Mesenchymal stem cell (in vitro differentiated cells and primary cell): Measurements from ENCODE around the gene ANKRD55.
A peak's percentile ranks its signal among the peaks of the same experiment; 100 is the strongest.

Source experiments
- DNase-seq: peaks from one replicate; pipeline ENCODE4 v3.0.0-alpha.2; 2013
- H2AFZ ChIP-seq: one replicate; pipeline ENCODE4 v1.6.1; 2013; ENCODE audit warnings: low read depth, mild to moderate bottlenecking, control low read depth, inconsistent platforms, low read length, moderate library complexity
- H2AK5ac ChIP-seq: 2 replicates; pipeline ENCODE4 v1.6.1; 2013; ENCODE audit warnings: low read length, moderate library complexity, mild to moderate bottlenecking, inconsistent platforms; ENCODE audit not compliant: severe bottlenecking
- H2BK120ac ChIP-seq: one replicate; pipeline ENCODE4 v1.6.1; 2013; ENCODE audit warnings: low read depth, mild to moderate bottlenecking, inconsistent platforms, low read length, moderate library complexity
- H2BK12ac ChIP-seq, 2 experiments: one replicate each; pipeline ENCODE4 v1.6.1; 2013; ENCODE audit warnings: inconsistent platforms in 2 of 2, low read length in 2 of 2, mild to moderate bottlenecking in 2 of 2, moderate library complexity in 2 of 2, control low read depth in 1 of 2
- H2BK15ac ChIP-seq: one replicate; pipeline ENCODE4 v1.6.1; 2013; ENCODE audit warnings: mild to moderate bottlenecking, low read depth, inconsistent platforms; ENCODE audit not compliant: poor library complexity, severe bottlenecking
- H2BK5ac ChIP-seq: 2 replicates; pipeline ENCODE4 v1.6.1; 2013; ENCODE audit warnings: low read depth, mild to moderate bottlenecking, low read length, control low read depth, inconsistent platforms; ENCODE audit not compliant: poor library complexity, severe bottlenecking
- H3K14ac ChIP-seq, 2 experiments: one replicate each; pipeline ENCODE4 v1.6.1; 2013; ENCODE audit warnings: inconsistent platforms in 2 of 2, low read length in 2 of 2, control low read depth in 1 of 2, mild to moderate bottlenecking in 1 of 2, moderate library complexity in 1 of 2
- H3K18ac ChIP-seq, 2 experiments: one replicate each; pipeline ENCODE4 v1.6.1; 2013; ENCODE audit warnings: inconsistent platforms in 2 of 2, low read length in 2 of 2, control low read depth in 1 of 2, low read depth in 1 of 2, mild to moderate bottlenecking in 1 of 2
- H3K23ac ChIP-seq, 2 experiments: one replicate each; pipeline ENCODE4 v1.6.1; 2013; ENCODE audit warnings: inconsistent platforms in 2 of 2, low read length in 2 of 2, mild to moderate bottlenecking in 2 of 2, moderate library complexity in 2 of 2, control low read depth in 1 of 2
- H3K27ac ChIP-seq: 2 replicates; pipeline ENCODE4 v1.5.1; 2013; ENCODE audit warnings: mild to moderate bottlenecking, moderate library complexity, low read length, control low read depth, inconsistent platforms; ENCODE audit not compliant: poor library complexity, severe bottlenecking
- H3K27me3 ChIP-seq, 2 experiments: 2 replicates each; pipeline versions ENCODE4 v1.6.1 to v1.7.0; 2013; ENCODE audit warnings: low read length in 2 of 2, mild to moderate bottlenecking in 2 of 2, moderate library complexity in 2 of 2, control low read depth in 1 of 2, inconsistent platforms in 1 of 2; ENCODE audit not compliant: control insufficient read depth in 1 of 2, insufficient read depth in 1 of 2
- H3K36me3 ChIP-seq, 2 experiments: 2 replicates each; pipeline versions ENCODE4 v1.6.1 to v1.7.0; 2013; ENCODE audit warnings: low read length in 2 of 2, control low read depth in 1 of 2, inconsistent platforms in 1 of 2, low read depth in 1 of 2, mild to moderate bottlenecking in 1 of 2; ENCODE audit not compliant: insufficient read depth in 2 of 2, control insufficient read depth in 1 of 2
- H3K4ac ChIP-seq, 2 experiments: one replicate each; pipeline ENCODE4 v1.6.1; 2013; ENCODE audit warnings: inconsistent platforms in 2 of 2, low read length in 2 of 2, mild to moderate bottlenecking in 2 of 2, moderate library complexity in 2 of 2, control low read depth in 1 of 2, low read depth in 1 of 2
- H3K4me1 ChIP-seq: 2 replicates; pipeline ENCODE4 v1.6.1; 2013; ENCODE audit warnings: low read depth, low read length, control low read depth; ENCODE audit not compliant: control insufficient read depth, insufficient read depth
- H3K4me2 ChIP-seq: 2 replicates; pipeline ENCODE4 v1.6.1; 2013; ENCODE audit warnings: low read length, mild to moderate bottlenecking, inconsistent platforms; ENCODE audit not compliant: poor library complexity, severe bottlenecking
- H3K4me3 ChIP-seq, 2 experiments: 2 replicates each; pipeline versions ENCODE4 v1.5.1 to v1.7.0; 2013; ENCODE audit warnings: low read length in 2 of 2, mild to moderate bottlenecking in 2 of 2, control low read depth in 1 of 2, low read depth in 1 of 2; ENCODE audit not compliant: insufficient read depth in 1 of 2
- H3K79me1 ChIP-seq: replicated peaks from 2 replicates; pipeline ENCODE4 v1.6.1; 2013; ENCODE audit warnings: mild to moderate bottlenecking, control low read depth, low read length, inconsistent platforms; ENCODE audit not compliant: poor library complexity, severe bottlenecking
- H3K9ac ChIP-seq: 2 replicates; pipeline ENCODE4 v1.7.0; 2013; ENCODE audit warnings: mild to moderate bottlenecking, low read length, moderate library complexity
- H3K9me3 ChIP-seq: 2 replicates; pipeline ENCODE4 v1.7.0; 2013; ENCODE audit warnings: mild to moderate bottlenecking, low read length; ENCODE audit not compliant: control insufficient read depth
- H4K8ac ChIP-seq: one replicate; pipeline ENCODE4 v1.6.1; 2013; ENCODE audit warnings: inconsistent platforms, mild to moderate bottlenecking, low read length, moderate library complexity
- H4K91ac ChIP-seq: one replicate; pipeline ENCODE4 v1.6.1; 2013; ENCODE audit warnings: mild to moderate bottlenecking, low read length, inconsistent platforms
- WGBS: methylation state at CpG from one replicate; pipeline ENCODE4 v1.1.7; 2013; ENCODE audit warnings: mixed read lengths; 5-methylcytosine and 5-hydroxymethylcytosine counted together

ANKRD55 gene

GRCh38 chr5:56200971-56201666, 32.0 kb downstream of the ANKRD55 start:
- no peak overlapping the region for H3K4me2 ChIP-seq
- peak overlapping the region; percentile 21 for H2BK120ac ChIP-seq
- 28% methylated on average over 5 of the region's 5 CpGs for WGBS
- no peaks in the 10 kb centered on the region for H3K79me1 ChIP-seq
- H2BK5ac ChIP-seq = no peak overlapping the region
- no peak overlapping the region for H3K27ac ChIP-seq
- H2BK15ac ChIP-seq = no peak overlapping the region
- H3K14ac ChIP-seq = no peak overlapping the region
- no peak overlapping the region for H4K8ac ChIP-seq
- no peak overlapping the region for H3K4me3 ChIP-seq
- peak; percentile 84 for DNase-seq
- H3K36me3 ChIP-seq = no peaks in the 10 kb centered on the region
- H2BK12ac ChIP-seq = peak overlapping the region in 1 of 2 experiments; percentile 69
- no peak overlapping the region for H2AK5ac ChIP-seq
- peak overlapping the region in 1 of 2 experiments; percentile 18 for H3K18ac ChIP-seq
- H3K23ac ChIP-seq = no peak overlapping the region
- H4K91ac ChIP-seq = no peak overlapping the region
- no peak overlapping the region for H2AFZ ChIP-seq
- H3K9ac ChIP-seq = peak overlapping the region; percentile 3
- H3K27me3 ChIP-seq = no peaks in the 10 kb centered on the region
- no peaks in the 10 kb centered on the region for H3K4me1 ChIP-seq
- H3K9me3 ChIP-seq = no peaks in the 10 kb centered on the region
- peak overlapping the region in 1 of 2 experiments; percentile 82 for H3K4ac ChIP-seq

GRCh38 chr5:56195016-56195415, 38.1 kb downstream of the ANKRD55 start:
- Histone ChIP-seq H3K27ac (no peak overlapping the region), H2BK120ac (no peak overlapping the region), H3K9me3 (no peaks in the 10 kb centered on the region), H3K23ac (no peak overlapping the region), H3K4me1 (no peaks in the 10 kb centered on the region), H2BK15ac (no peak overlapping the region), H3K9ac (no peak overlapping the region), H3K4me3 (no peak overlapping the region), H2BK12ac (no peak overlapping the region), H4K91ac (no peak overlapping the region), H3K4me2 (no peak overlapping the region), H3K14ac (no peak overlapping the region), H3K4ac (no peak overlapping the region), H3K27me3 (no peaks in the 10 kb centered on the region), H2BK5ac (no peak overlapping the region), H3K79me1 (no peaks in the 10 kb centered on the region), H3K36me3 (no peaks in the 10 kb centered on the region), H4K8ac (no peak overlapping the region), H3K18ac (no peak overlapping the region), H2AFZ (no peak overlapping the region), H2AK5ac (no peak overlapping the region)
- no peak for DNase-seq
- WGBS = no CpG with 5 or more reads among the region's 1 CpG

- 92% methylated on average over 16 of the region's 16 CpGs for WGBS
- no peaks in the 10 kb centered on the region for H3K4me1 ChIP-seq
- no peaks in the 10 kb centered on the region for H3K79me1 ChIP-seq
- H3K9ac ChIP-seq = no peak overlapping the region
- no peak overlapping the region for H3K4me2 ChIP-seq
- H4K91ac ChIP-seq = no peak overlapping the region
- H2AFZ ChIP-seq = no peak overlapping the region
- no peak overlapping the region for H2BK120ac ChIP-seq
- no peaks in the 10 kb centered on the region for H3K9me3 ChIP-seq
- no peak overlapping the region for H3K23ac ChIP-seq
- no peak overlapping the region for H2BK5ac ChIP-seq
- no peak for DNase-seq
- peak overlapping the region in 1 of 2 experiments; percentile 80 for H3K18ac ChIP-seq
- H3K4me3 ChIP-seq = no peak overlapping the region
- no peak overlapping the region for H3K14ac ChIP-seq
- H3K27me3 ChIP-seq = no peaks in the 10 kb centered on the region
- H3K4ac ChIP-seq = no peak overlapping the region
- no peak overlapping the region for H4K8ac ChIP-seq
- peak overlapping the region in 1 of 2 experiments; percentile 51 for H2BK12ac ChIP-seq
- H3K36me3 ChIP-seq = no peaks in the 10 kb centered on the region
- H3K27ac ChIP-seq = no peak overlapping the region
- H2BK15ac ChIP-seq = no peak overlapping the region
- H2AK5ac ChIP-seq = no peak overlapping the region
These were observed 40.9 kb downstream of the ANKRD55 start for GRCh38 chr5:56192246-56192645.

GRCh38 chr5:56191656-56192055, 41.5 kb downstream of the ANKRD55 start:
- H3K23ac ChIP-seq = no peak overlapping the region
- no peak overlapping the region for H2BK120ac ChIP-seq

More at GRCh38 chr5:56191656-56192055, 41.5 kb downstream of the ANKRD55 start:
- Histone ChIP-seq H3K36me3 (no peaks in the 10 kb centered on the region), H2BK12ac (peak overlapping the region in 1 of 2 experiments; percentile 39), H3K9ac (no peak overlapping the region), H3K27ac (no peak overlapping the region), H3K18ac (no peak overlapping the region), H3K4me3 (no peak overlapping the region), H3K27me3 (no peaks in the 10 kb centered on the region), H4K8ac (no peak overlapping the region), H2AK5ac (no peak overlapping the region), H3K9me3 (no peaks in the 10 kb centered on the region), H2BK15ac (no peak overlapping the region), H2AFZ (no peak overlapping the region), H3K79me1 (no peaks in the 10 kb centered on the region), H4K91ac (no peak overlapping the region), H2BK5ac (no peak overlapping the region), H3K4me1 (no peaks in the 10 kb centered on the region), H3K4ac (peak overlapping the region in 1 of 2 experiments; percentile 41), H3K4me2 (no peak overlapping the region), H3K14ac (no peak overlapping the region)
- DNase-seq = no peak
- WGBS = 93% methylated on average over 3 of the region's 3 CpGs
